GM18868 (cell line): ENCODE data around the gene LMO1.

Source experiments
- ATAC-seq: cut with Tn5 transposase; IDR thresholded peaks from one replicate; pipeline ENCODE4 v1.9.1; 2021; ENCODE audit warnings: mild to moderate bottlenecking, moderate library complexity; ENCODE audit not compliant: unreplicated experiment

LMO1 gene

DNA sequence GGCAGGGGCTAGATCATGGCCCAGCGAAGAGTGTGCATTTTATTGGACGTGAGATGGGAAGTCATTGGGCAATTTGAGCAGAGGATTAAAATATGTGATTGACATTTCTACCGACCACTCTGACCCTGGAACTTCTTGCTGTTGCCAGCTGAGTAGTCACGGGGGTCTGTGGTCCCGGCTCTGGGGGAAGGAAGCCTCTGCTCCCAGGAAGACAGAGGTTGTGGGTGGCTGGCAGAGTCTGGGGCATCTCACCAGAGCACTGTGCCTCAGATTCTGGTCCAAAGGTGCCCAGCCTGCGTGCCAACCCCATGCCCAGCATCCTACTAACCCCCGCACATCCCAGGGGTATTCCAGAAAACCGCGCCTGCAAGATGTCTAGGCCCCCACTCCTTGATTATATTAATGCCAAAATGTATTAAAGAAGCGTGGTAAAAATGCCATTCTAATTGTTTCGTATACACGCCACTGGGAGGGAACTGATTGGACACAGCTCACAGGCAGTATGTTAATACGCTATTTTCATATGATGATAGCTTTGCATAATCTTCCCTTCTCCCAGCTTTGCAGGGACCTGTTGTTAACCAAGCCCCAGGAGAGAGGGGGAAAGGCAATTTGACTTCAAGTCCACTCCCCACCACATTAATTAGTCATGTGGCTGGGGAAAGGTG, 25.3 kb upstream of the LMO1 start:
- ATAC-seq = no peak

DNA sequence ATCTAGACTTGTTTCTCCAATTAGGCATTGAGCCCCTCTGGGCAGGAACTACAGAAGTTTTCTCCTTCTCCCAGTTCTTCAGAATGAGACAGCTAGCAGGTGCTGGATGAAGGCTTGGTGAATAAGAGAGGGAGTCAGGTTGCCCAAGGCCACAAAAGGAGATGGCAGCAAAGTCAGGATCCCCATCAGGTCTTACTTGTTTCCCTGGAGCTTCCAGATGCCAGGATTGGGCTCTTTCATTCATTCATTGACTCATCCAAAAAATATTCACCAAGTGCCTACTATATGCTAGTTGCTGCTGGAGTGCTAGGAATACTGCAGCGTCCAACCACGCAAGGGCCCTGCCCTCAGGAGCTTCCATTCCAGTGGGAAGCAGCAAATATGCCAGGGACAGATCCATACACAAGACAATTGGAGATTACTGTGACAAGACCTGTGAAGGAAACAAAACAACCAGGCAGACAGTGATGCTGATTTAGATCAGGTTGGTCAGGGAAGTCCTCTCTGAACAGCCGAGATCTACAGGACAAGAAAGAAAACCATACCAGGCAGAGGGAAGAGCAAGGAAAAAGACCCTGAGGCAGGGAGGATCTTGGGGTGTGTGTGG, 24.6 kb upstream of the LMO1 start:
- ATAC-seq = no peak

DNA sequence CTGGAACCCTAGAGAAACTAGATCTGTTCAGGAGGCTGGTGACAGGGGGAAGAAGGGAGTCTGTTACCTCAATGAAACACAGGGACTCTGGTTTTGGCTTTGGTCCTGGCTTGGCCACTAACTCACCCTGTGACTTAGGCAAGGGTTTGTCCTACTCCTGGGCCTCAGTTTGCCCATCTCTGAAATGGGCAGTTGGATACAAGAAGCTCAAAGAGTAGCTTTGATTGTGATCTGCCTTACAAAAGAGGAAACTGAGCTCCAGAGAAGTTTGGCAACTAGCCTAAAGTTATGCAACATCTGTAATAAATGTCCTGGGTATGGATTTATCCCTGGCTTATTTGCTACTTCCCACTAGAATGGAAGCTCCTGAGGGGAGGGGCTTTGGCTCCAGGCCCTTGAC, 24.0 kb upstream of the LMO1 start:
- no peak for ATAC-seq

DNA sequence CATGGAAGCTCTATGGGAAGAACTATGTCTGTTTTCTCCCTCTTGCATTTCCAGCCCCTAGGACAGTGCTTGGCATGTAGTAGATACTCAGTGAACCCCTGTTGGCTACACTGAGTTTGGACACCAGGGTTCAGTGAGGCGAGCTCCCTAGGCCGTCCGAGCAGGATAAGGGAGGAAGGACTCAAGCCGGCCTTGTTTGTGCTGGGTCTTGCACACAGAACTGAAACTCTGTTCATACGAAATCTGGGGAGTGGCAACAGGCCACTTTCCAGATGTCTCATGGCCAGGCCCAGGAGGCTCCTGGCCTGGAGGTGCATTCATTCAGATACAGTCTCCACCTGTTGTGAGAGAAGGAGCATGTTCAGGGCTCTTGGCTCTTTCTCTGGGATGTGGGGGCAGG, 23.6 kb upstream of the LMO1 start:
- ATAC-seq = no peak

DNA sequence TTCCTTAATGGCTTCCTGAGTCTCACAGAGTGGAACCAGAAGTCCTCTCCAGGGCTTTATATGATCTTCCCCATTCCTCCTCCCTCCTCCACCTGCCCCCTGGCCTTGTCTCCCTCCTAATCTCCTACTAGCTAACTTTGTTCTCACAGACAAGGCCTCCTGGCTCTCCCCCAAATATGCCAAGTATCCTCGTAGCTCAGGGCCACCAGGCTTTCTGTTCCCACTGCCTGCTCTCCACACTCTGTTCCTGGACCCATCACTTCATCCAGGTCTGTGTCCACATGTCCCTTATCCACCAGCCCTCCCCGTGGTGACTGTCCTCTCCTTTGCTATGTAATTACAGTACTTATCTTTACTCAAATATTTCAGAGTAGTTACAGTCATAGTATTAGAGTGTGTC, 23.2 kb upstream of the LMO1 start:
- no peak for ATAC-seq

DNA sequence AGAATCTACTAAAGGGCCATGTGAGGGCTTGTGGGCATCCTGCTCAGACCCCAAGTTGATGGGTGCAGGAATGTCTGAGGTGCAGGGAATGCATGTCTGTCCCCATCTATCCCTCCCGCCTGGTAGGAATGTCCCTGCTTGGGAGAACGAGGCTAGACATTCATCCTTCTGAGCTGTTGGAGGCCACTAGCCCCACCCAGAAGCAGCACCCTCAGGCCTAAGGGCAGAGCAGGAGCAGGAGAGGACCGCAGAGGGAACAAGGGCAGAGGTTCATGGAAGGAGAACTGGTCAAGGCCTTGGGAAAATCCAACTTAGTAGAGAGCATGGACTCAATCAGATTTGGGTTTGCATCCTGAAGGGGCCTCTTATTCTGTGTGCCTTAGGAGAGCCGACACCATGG, 22.1 kb upstream of the LMO1 start:
- ATAC-seq = no peak

DNA sequence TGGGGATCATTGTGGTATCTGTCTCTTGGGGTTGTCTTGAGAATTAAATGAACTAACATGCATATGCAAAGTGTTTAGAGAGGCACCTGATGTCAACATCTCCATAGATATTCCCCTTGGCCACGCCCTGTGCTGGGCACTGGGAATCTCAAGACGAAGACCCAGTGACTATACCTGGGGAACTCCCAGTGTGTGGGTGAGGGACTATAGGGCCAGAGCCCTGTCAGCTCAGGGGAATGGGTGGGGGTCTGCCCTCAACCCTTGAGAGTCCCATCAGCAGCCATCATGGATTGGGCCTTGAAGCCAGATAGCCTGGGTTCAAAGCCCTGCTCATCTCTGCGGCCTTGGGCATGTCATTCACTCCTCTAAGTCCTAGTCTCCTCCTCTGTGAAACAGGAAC, 21.6 kb upstream of the LMO1 start:
- ATAC-seq = no peak

DNA sequence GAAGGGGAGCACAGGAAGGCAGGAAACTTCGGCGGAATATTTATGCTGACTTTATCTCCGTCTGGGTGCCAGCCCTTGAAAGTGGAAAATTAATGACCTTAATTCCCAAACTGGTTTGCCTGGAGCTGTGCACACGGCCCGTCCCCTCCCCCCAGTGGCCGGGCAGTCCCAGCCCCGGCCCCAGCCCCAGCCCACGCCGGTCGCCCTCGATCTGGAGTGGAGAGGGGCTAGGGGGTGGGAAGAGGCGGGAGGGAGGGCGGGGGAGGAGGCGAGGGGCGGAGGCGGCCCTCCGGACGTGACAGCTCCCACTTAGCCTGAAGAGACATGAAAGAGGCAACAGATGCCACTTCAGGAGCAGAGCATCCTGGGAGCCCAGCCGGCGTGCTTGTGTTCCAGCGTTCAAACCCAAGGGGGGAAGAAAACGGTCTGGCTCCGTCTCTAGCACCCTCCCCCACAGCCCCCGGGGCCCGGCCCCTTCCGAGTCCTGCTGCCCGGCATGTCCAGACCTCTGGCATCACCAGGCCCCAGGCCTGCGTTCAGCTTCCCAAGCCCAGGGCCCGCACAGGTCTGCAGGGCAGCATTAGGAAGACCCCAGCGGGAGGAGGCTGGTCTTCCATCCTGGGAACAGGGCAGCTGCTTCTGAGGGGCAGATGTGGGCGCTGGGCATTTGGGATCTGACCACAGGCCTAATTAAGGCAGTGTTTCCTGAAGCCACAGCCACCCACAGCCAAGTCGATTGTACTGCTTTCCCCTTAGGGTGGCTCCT, 20.0 kb upstream of the LMO1 start:
- ATAC-seq = no peak

DNA sequence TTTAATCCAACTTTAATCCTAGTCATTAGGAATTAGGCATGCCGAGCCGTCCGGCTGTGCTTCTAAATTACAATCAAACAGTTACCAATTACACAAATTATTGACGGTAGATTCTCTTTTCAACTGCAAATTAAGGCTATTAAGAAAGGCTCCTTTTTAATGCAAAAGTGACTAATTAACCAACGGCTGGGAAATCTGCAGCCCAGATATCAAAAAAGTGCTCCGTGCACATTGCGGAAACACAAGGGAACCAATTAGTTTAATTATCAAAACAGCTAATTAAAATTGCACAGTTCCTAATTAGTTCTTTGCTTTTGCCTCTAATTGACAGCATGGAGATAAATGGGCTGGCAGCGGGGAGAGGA, 19.4 kb upstream of the LMO1 start:
- ATAC-seq = no peak

DNA sequence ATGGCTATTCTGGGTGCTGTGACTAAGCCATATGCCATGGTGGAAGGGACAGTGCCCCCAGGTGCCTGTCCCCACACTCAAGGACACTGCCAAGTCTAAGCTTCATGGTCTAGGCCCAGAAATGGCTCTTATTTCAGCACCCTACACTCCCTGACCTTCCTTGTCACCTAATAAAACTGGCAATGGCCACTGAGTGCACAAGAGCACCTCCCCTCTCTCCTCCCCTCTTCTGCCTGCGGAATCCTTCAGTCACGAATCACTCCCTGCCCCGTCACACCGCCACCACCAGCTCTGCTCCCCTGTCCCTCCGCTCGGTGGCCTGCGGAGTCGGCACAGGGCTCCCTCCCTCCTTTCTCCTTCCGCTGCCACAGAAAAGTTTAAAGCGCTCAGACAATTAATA, 19.0 kb upstream of the LMO1 start:
- ATAC-seq = no peak

DNA sequence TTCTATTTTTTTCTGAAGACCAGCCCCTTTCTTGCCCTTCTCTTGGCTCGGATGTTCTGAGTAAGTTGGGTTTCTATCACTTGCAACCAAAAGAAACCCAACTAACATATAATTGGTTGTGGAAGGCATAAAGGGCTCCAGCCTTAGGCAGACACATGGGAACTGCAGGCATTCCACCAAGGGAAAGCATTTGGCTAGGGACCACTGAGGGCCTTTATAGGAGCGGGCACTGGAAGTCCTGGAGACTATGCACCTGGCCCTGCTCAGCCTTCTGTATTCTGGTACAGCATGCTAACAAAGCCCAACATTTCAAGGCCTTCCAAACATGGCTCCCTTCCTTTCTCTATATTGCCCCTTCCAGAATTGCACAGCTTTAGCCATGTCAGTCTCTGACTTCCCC, 17.6 kb upstream of the LMO1 start:
- ATAC-seq = no peak

DNA sequence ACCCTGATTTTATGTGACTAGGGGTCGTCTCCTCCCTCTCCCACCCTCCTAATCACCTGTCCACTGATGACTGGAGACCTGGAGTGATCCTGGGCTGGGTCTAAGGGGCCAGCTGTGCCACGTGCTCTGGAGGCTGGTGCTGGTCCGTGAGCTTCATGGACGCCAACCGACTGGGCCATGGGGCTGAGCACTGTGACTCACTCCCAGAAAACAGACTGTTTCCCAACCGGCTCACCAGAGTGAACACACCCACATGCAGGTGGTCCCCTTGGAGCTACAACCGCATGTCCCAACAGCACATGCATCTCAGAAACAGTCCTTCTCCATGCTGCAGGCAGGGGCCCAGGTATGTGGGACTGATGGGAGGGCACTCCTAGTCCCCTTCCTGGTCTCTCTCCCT, 14.0 kb upstream of the LMO1 start:
- ATAC-seq = no peak

DNA sequence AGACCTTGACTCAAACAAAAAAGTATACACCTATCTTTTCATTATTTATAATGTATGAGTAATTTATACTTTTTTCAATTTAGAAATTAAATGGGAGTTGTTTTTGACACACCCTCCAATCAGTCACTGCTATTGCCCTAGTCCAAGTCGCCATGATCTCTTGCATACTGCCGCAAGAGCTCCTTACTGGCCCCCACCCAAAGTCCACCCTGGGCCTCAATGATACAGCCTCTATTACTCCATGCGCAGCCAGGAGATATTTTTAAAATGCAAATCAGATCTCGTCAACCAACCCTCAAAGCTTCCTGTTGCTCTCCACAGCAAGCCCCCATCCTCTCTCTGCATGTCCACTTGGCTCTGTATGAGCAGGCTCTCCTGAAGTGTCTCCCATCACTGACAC, 12.8 kb upstream of the LMO1 start:
- no peak for ATAC-seq

DNA sequence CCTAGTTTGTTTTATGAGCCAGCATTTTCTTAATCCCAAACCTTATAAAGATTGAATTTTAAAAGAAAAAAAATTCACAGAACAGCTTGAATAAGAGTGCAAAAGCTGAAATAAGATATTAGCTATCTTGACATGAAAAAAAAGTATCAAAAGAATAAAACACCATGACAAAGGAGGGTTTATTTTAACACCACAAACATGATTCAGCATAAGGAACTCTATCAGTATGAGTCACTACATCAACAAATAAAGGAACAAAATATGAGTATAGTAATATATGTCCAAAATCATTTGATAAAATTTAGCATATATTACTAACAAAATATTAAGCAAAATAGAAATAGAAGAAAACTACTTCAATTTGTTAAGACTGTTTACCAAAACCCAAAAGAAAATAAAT, 9.6 kb upstream of the LMO1 start:
- no peak for ATAC-seq

DNA sequence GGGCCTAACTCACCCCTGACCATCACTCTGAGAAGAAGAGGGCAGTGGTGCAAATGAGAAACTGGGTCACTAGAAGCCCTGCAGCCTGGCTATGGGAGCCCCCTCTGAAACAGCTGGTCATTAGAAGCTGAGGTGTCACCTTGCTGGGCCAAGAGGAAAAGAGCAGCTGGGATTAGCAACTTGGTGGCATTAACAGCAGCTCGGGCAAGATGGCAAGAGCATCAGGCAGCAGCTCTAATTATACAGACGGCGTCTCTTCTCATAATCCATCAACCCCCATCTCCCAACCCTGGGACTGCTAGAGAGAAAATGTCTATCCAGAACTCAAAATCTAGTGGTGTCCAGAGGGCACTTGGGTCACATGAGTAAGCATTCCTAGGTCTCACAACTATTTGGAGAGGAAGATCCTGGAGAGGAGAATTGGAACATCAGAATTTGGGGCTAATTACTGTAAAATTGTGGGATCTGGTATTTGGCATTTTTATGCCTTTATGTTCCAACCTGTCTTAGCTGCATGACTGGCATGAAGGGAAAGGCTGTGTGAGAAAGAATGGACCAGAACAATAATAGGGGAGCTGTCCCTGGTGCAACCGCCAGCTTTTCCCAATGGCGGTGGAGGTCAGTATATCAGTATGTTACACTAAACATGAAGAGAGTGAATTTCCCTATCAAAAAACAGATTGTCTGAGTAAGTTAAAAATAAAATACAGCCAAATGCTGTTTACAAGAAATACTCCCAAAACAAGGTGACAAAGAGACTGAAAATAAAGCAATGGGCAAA, 7.6 kb upstream of the LMO1 start:
- no peak for ATAC-seq

DNA sequence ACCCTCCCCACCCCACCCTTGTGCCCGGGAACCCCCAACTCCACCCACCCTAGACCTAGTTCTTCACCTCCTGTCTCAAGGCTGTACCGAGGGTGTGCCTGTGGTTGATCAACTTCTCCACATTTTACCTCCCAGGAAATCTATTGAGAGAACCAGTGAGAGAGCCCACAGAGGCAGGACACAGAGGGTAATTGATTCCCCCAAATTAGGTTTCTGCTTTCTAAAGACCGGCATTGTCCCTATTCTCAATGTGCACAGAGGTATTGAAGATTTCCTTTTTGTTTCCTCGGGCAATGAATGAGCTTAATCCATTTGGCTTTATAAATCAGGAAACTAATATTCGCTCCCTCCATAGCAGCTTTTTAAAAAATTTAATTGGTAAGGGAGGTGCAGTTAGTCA, 6.0 kb upstream of the LMO1 start:
- ATAC-seq = no peak

DNA sequence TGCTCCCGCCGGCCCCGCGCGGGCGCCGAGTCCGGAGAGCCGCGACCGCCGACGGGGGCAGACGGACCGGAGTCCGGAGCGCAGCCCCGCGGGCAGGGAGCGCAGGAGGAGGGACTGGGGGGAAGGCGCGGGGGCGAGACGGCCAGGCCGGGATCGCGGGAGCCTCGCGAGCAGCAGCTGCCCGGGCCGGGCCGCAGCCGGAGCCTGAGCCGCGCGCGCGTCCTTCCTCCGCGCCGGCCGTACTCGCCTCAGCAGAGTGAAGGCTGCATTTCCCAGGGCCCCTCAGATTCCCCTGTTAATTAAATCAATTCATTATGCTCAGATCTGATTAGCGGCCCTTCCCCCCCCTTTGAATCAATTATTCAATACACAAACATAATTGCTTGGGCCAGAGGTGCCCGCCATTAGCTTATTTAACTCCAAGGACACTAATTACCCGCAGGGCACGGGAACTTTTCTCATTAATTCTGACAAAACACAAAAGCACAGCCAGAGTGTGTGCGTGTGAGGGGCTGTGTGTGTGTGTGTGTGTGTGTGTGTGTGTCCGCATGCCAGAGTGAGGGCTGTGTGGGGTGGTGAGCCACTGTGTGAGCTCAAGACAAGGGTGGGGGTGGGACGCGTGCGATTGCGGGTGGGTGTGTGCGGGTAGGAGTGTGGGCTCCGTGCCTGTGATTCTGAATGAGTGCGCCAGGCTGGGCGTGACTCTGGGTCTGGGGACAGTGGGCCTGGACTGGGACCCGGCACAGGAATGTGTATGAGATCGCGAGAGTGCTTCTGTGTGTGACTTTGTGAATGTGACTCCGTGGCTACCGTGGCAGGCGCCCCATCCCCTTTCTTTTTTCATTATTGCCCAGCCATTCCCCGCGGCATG, 5.1 kb upstream of the LMO1 start:
- no peak for ATAC-seq

DNA sequence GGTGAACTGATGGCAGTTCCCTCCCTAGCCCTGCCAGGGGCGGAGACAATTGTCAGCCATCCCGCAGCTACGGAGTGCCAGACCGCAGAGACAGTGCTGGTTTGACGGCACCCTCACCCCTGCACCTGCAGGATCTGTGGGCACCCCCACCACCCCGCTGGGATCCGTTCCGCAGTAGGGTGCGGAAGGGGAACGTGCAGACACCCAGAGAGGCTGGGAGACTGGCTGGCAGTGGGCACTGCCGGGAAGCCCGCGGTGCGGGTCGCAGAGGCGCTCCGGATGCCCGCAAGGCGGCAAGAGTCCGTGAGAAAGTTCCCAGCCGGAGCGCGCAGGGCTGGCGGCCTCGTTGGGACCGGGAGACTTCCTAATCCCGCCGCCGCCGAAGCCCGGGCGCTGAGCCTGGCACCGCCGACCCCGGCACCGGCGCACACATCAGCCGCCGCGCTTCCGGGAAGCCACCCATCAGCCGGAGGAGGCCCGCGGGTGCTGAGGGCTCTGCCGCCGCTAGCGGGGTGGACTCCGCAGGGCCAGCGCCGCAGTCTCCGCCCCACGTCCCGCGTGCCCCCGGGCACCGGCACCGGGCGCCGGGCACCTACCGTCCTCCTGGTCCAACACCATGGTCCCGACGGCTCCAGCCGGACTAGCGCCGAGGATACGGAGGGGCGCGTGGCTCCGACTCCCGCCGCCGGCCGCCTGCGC, 4.3 kb upstream of the LMO1 start:
- ATAC-seq = no peak

DNA sequence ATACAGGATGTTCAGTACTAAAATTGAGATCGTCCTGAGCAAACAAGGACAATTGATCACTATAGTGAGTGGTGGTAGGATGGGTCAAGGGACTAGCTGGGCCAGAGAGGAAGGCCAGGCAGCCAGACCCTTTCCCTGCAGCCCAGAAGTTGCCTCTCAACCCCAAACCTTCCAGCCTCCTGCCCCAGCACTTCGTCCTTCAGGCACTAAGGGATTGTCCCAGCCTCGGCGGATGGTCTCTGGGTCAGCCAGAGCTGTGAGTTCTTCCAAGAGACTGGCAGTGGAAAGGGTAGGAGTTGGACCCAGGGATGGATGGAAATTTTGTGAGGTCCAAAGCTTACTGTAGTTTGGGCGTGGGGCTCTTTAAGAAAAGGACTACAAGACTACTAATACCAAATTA, 3.6 kb upstream of the LMO1 start:
- no peak for ATAC-seq
